ENCODE results near the gene CNTN5.
"Not testable (repeated sequence)": the region's sequence is repeated elsewhere in the genome, so short reads cannot be mapped to it uniquely, and the experiment has no call there.

CNTN5 gene

GRCh38 chr11:100247704-100248103, 1227.0 kb downstream of the CNTN5 start:
- no peak for DNase-seq

- not testable (repeated sequence) for DNase-seq
Observed at GRCh38 chr11:100257238-100257803, 1236.6 kb downstream of the CNTN5 start.

GRCh38 chr11:100269516-100269915, 1248.8 kb downstream of the CNTN5 start:
- DNase-seq: no peak

- no peak for DNase-seq
Observed at GRCh38 chr11:100273066-100273815, 1252.5 kb downstream of the CNTN5 start.

- DNase-seq: not testable (repeated sequence)
Observed at GRCh38 chr11:100274466-100274865, 1253.7 kb downstream of the CNTN5 start.

GRCh38 chr11:100294748-100295147, 1274.0 kb downstream of the CNTN5 start:
- no peak for DNase-seq

GRCh38 chr11:100296051-100296679, 1275.4 kb downstream of the CNTN5 start:
- DNase-seq: no peak

- DNase-seq: no peak
Observed at GRCh38 chr11:100297516-100297915, 1276.8 kb downstream of the CNTN5 start.

- DNase-seq: no peak
Observed at GRCh38 chr11:100302824-100303223, 1282.1 kb downstream of the CNTN5 start.

- DNase-seq: no peak
Observed at GRCh38 chr11:100303897-100304296, 1283.1 kb downstream of the CNTN5 start.

GRCh38 chr11:100308202-100308601, 1287.5 kb downstream of the CNTN5 start:
- DNase-seq: no peak

GRCh38 chr11:100315946-100316345, 1295.2 kb downstream of the CNTN5 start:
- DNase-seq: no peak

GRCh38 chr11:100316952-100317351, 1296.2 kb downstream of the CNTN5 start:
- DNase-seq: no peak

GRCh38 chr11:100319691-100320090, 1298.9 kb downstream of the CNTN5 start:
- DNase-seq: no peak

- DNase-seq: no peak
Observed at GRCh38 chr11:100328626-100329340, 1308.0 kb downstream of the CNTN5 start.

- DNase-seq: no peak
Observed at GRCh38 chr11:100329352-100329751, 1308.6 kb downstream of the CNTN5 start.

- no peak for DNase-seq
Observed at GRCh38 chr11:100336873-100337272, 1316.1 kb downstream of the CNTN5 start.

- DNase-seq: no peak
Observed at GRCh38 chr11:100338144-100338840, 1317.5 kb downstream of the CNTN5 start.

GRCh38 chr11:100340466-100341319, 1319.9 kb downstream of the CNTN5 start:
- no peak for DNase-seq

- DNase-seq: no peak
Observed at GRCh38 chr11:100353083-100353482, 1332.3 kb downstream of the CNTN5 start.

- DNase-seq: no peak
Observed at GRCh38 chr11:100354736-100355135, 1334.0 kb downstream of the CNTN5 start.

- DNase-seq: no peak
Observed at GRCh38 chr11:100356035-100356434, 1335.3 kb downstream of the CNTN5 start.

All from NCI-H1694 treated with DMSO at 0.1 percent for 48 hours (cell line).